SKM-1 treated with dmso at 0.1 percent for 144 hours (cell line): Measurements from ENCODE around the gene NUDC.

Experiments used
- DNase-seq: peaks from one replicate; lab custom pipeline; 2025; ENCODE audit not compliant: unreplicated experiment; lab: John Stamatoyannopoulos, UW

The NUDC gene

GRCh38 chr1:26950602-26951001, 29.1 kb downstream of the NUDC start:
- DNase-seq, result no peak

- no peak for DNase-seq
Measured at GRCh38 chr1:26951216-26951615, 29.7 kb downstream of the NUDC start.

- DNase-seq, result no peak
Measured at GRCh38 chr1:26951821-26952497, 30.4 kb downstream of the NUDC start.

- no peak for DNase-seq
Measured at GRCh38 chr1:26953374-26953773, 31.8 kb downstream of the NUDC start.

GRCh38 chr1:26956321-26956720, 34.8 kb downstream of the NUDC start:
- DNase-seq, result no peak

GRCh38 chr1:26957306-26957705, 35.8 kb downstream of the NUDC start:
- DNase-seq, result no peak

DNA sequence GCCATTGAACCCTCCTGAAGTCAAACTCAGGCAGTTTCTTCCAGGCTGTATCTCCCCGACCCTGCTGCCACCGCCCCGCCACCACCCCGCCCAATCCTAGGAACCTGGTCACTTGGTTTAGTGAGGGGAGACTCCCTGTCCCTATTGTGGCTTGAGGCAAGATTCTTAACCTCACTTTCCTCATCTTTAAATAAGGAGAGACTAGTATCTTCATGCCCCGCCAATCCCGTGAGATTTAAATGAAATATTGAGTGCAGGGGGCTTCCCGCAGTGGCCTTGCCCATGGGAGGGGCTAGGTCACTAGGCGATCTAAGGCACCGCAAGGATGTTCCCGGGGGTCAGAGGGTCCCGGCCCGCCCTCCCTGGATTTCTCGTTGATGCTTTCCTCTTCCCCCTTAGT, 37.7 kb downstream of the NUDC start:
- no peak for DNase-seq

DNA sequence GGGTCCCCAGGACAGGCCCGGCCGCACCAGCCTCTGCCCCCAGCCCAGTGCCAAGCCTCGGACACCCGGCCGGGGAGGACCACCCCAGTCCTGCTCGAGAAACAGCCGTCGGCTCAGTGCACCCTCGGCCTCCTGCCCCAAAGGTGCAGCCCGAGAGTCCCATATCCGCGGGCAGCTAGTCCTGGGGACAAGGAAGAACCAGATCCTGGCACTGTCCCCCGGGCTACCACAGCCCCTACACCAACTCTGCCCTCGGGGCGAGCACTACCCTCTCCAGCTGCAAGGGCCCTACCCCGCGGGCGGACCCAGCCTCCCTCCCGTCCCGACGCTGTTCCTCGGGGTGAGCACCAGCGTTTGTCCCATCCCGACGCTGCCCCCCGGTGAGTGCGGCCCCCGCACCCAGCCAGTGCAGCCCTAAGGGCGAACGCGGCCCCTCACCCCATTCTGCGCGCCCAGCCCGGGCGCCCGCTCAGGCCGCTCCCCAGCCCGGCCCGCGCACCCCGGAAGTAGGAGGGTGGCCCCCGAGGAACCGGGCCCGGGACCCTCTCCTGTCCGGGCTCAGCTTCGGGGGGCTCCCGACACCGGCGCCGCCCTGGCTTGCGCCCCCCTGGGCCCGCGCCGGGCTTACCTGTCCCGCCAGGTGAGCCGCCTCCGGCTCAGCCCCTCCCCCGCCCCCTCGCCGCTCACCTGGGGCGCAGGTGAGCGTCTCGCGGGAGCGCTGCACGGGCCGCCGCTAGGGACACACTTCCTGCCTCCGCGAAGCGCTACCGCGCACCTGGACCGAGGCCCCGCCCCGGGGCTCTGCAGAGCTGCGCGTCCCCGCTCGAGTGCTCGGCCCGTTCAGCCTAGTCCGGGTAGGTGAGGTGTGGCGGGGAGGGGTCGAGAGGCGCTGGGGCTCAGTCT, 38.4 kb downstream of the NUDC start, which contains the start of gene KDF1:
KDF1 (minus strand) TSS at position 747 of the 903 bp plus-strand sequence. CDS start 8,088 bp downstream, outside the sequence.
- no peak for DNase-seq

- DNase-seq, result no peak
Measured at GRCh38 chr1:26960625-26960966, 39.1 kb downstream of the NUDC start.

GRCh38 chr1:26961826-26962225, 40.3 kb downstream of the NUDC start:
- no peak for DNase-seq

DNA sequence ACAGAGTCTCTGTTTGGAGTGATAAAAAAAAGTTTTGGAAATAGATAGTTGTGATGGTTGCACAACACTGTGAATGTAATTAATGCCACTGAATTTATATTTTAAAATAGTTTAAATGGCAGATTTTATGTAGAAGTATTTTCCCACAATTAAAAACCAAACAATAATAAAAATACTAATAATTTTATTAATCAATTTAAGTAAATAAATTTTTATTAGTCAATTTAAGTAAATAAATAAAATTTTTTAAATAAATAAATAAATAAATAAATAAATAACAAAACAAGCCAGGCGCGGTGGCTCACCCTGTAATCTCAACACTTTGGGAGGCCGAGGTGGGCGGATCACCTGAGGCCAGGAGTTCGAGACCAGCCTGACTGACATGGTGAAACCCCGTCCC, 43.7 kb downstream of the NUDC start:
- no peak for DNase-seq

DNA sequence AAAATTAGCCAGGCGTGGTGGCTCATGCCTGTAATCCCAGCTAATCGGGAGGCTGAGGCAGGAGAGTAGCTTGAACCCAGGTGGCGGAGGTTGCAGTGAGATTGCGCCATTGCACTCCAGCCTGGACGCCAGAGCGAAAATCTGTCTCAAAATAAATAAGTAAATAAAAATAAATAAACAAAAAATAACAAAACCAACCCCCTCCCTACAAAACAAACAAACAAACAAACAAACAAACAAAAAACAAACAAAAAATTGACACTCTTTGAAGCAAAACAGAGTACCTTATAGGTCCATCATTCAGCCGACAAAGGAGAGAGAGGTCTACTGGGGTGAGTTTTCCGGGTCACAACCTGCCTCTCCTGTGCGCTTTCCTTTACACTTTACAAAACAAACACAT, 44.1 kb downstream of the NUDC start:
- DNase-seq, result no peak

GRCh38 chr1:26970810-26971209, 49.3 kb downstream of the NUDC start:
- no peak for DNase-seq

- DNase-seq, result no peak
Measured at GRCh38 chr1:26971590-26971989, 50.0 kb downstream of the NUDC start.

GRCh38 chr1:26972390-26972789, 50.8 kb downstream of the NUDC start:
- DNase-seq, result no peak

- DNase-seq, result no peak
Measured at GRCh38 chr1:26972821-26973220, 51.3 kb downstream of the NUDC start.

DNA sequence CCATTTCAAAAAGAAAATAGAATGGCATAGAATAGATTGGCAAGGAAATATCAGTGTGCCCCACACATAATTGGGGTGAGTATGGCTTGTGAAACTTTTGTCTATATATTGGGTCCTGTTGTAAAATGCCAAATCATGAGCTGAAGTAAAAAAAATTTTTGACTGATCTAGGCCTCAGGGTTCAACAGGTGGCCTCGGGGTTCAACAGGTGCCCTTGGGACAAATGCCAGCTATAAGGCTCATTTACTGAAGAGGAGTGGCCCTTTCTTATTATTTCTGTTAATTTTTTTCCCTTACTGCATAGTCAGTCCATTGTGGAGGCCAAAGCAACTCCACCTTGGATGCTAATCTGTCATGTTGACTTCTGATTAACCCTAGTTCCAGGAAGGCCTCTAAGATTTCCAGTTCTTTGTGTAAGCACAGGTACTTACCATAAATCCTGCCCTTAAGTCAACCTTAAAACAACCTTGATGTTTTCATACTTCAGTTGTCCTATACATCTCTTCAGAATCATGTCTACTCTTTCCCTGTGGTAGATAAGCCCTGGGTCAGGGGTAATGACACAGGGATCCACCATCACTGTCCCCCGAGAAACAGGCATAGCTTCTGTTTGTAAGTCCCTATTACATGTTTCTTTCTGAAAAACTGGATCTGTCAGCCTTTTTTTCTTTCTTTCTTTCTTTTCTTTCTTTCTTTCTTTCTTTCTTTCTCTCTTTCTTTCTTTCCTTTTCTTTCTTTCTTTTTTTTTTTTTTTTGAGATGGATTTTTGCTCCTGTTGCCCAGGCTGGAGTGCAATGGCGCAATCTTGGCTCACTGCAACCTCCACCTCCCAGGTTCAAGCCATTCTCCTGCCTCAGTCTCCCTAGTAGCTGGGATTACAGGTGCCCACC, 55.3 kb downstream of the NUDC start:
- no peak for DNase-seq

GRCh38 chr1:26978901-26979300, 57.4 kb downstream of the NUDC start:
- DNase-seq, result no peak

- DNase-seq, result no peak
Measured at GRCh38 chr1:26981146-26981846, 59.8 kb downstream of the NUDC start.

DNA sequence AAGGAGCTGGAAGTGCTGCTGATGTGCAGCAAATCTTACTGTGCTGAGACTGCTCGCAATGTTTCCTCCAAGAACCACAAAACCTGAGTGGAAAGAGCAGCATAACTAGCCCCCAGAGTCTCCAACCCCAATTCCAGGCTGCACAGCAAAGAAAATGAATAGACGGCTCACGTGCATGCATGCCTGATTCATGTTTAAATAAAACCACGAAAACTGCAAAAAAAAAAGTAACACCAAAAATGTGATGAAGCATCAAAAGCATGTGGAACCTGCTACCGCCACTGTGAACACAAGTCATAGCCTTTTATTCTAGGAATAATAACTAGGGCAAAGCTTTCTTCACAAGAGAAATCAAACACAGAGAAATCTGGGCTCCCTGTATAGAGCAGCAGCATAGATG, 62.3 kb downstream of the NUDC start:
- no peak for DNase-seq

DNA sequence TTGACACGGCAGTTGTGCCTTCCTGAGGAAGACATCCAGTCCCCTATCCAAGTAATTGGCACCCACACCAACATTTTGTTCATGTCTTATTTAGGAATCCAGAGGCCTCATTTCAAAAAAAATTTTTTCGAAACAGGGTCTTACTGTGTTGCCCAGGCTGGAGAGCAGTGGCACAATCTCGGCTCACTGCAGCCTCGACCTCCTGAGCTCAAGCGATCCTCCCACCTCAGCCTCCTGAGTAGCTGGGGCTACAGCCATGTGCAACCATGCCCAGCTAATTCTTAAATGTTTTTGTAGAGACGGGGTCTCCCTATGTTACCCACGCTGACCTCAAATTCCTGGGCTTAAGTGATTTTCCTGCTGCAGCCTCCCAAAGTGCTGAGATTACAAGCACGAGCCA, 62.7 kb downstream of the NUDC start:
- no peak for DNase-seq
